ENCODE measurements around the gene ARNT2. TPM values are rescaled to one million over a fixed set of nuclear protein-coding genes. Genes with fewer than 3 reads are reported as not detected.

Gene ARNT2
- polyA plus RNA-seq, 1 experiment = 44.6 TPM

- Histone ChIP-seq H3K36me3 (ENCODE audit: control insufficient read depth, insufficient read depth, low read length) (no peaks in the 10 kb centered on the region; the same call in 1 of the 2 replicates), H3K4me3 (ENCODE audit: low read depth, low read length) (no peak overlapping the region), H3K27me3 (ENCODE audit: control insufficient read depth, insufficient read depth, low read length) (no peaks in the 10 kb centered on the region)
- no peak for TF ChIP-seq CTCF (IDR thresholded peaks at IDR 0.05; ENCODE audit: insufficient read depth, low read depth, low read length)
- no peak for DNase-seq (ENCODE audit: low read depth)
- POLR2A ChIA-PET = interaction anchor here (1.3 to 1.6 kb wide), 3 partner anchors 30 to 45 kb away, joined by 6 to 9 read pairs (median 8); no protein-coding TSS in a partner anchor
- CTCF ChIA-PET = interaction anchor here (1.4 to 3.1 kb wide), 4 partner anchors 12 to 254 kb away, joined by 4 to 17 read pairs (median 11); partner anchors contain the start of gene CEMIP
These were observed 121.7 kb downstream of the ARNT2 start for GRCh38 chr15:80525853-80526252.

- DNase-seq (ENCODE audit: low read depth) = peak; percentile 81
These were observed 122.6 kb downstream of the ARNT2 start for GRCh38 chr15:80526556-80527340.

GRCh38 chr15:80527406-80527805 is 123.2 kb downstream of the ARNT2 start:
- TF ChIP-seq CTCF (IDR thresholded peaks at IDR 0.05; ENCODE audit: insufficient read depth, low read depth, low read length) = no peak
- no peak for DNase-seq (ENCODE audit: low read depth)
- CTCF ChIA-PET = interaction anchor here (1.4 to 3.1 kb wide), 4 partner anchors 14 to 252 kb away, joined by 4 to 17 read pairs (median 11); partner anchors contain the start of gene CEMIP

More at GRCh38 chr15:80526556-80527340, 122.6 kb downstream of the ARNT2 start:
- Histone ChIP-seq H3K36me3 (ENCODE audit: control insufficient read depth, insufficient read depth, low read length) (peaks cover under 1% of the 10 kb centered on the region; the same call in 1 of the 2 replicates), H3K27me3 (ENCODE audit: control insufficient read depth, insufficient read depth, low read length) (no peaks in the 10 kb centered on the region), H3K4me3 (ENCODE audit: low read depth, low read length) (no peak overlapping the region)
- TF ChIP-seq CTCF (IDR thresholded peaks at IDR 0.05; ENCODE audit: insufficient read depth, low read depth, low read length) = no peak
- POLR2A ChIA-PET = interaction anchor here (0.6 to 1.6 kb wide), 7 partner anchors 9 to 1603 kb away, joined by 3 to 9 read pairs (median 6); no protein-coding TSS in a partner anchor
- CTCF ChIA-PET = interaction anchor here (1.4 to 3.1 kb wide), 4 partner anchors 13 to 253 kb away, joined by 4 to 17 read pairs (median 11); partner anchors contain the start of gene CEMIP

GRCh38 chr15:80527961-80528360 is 123.8 kb downstream of the ARNT2 start:
- POLR2A ChIA-PET = interaction anchor here (0.8 kb wide), 1 partner anchor 252 kb away, joined by 4 read pairs; no protein-coding TSS in a partner anchor
- H3K27me3 ChIP-seq (ENCODE audit: control insufficient read depth, insufficient read depth, low read length) = no peaks in the 10 kb centered on the region
- peaks cover 5% of the 10 kb centered on the region for H3K36me3 ChIP-seq (ENCODE audit: control insufficient read depth, insufficient read depth, low read length)
- TF ChIP-seq CTCF (IDR thresholded peaks at IDR 0.05; ENCODE audit: insufficient read depth, low read depth, low read length) = no peak
- CTCF ChIA-PET = interaction anchor here (2.9 kb wide), 1 partner anchor 251 kb away, joined by 15 read pairs; the partner anchor contains the start of gene CEMIP
- H3K4me3 ChIP-seq (ENCODE audit: low read depth, low read length) = no peak overlapping the region
- DNase-seq (ENCODE audit: low read depth) = no peak

More at GRCh38 chr15:80527406-80527805, 123.2 kb downstream of the ARNT2 start:
- H3K4me3 ChIP-seq (ENCODE audit: low read depth, low read length) = no peak overlapping the region
- POLR2A ChIA-PET = interaction anchor here (1.2 to 1.3 kb wide), 2 partner anchors 22 to 32 kb away, joined by 6 read pairs; no protein-coding TSS in a partner anchor
- H3K36me3 ChIP-seq (ENCODE audit: control insufficient read depth, insufficient read depth, low read length) = peaks cover 3% of the 10 kb centered on the region; the same call in 1 of the 2 replicates
- H3K27me3 ChIP-seq (ENCODE audit: control insufficient read depth, insufficient read depth, low read length) = no peaks in the 10 kb centered on the region

Measured in BJ (cell line).